Temporal lobe (tissue), 1 donor: ENCODE data around the gene FBXO3. TPM values are rescaled to one million over a fixed set of nuclear protein-coding genes. Genes with fewer than 3 reads are reported as not detected.

Experiments used
- total RNA-seq: library from RNA; depleted of rRNA; stranded (reverse); fragments of >200 nt; gene quantifications from one replicate; pipeline ENCODE4 v1.2.3, GENCODE V29; 2014

The FBXO3 gene
- total RNA-seq, 1 donor from 2014 or later, result 63.2 TPM

Other genes starting within 250 kb of the FBXO3 start
- not detected for gene C11orf91, start 73.7 kb downstream of the FBXO3 start, total RNA-seq
- 27.8 TPM for gene CD59, start 38.1 kb downstream of the FBXO3 start, total RNA-seq
- 13.5 TPM for gene LMO2, start 117.6 kb upstream of the FBXO3 start, total RNA-seq